Left ventricle myocardium inferior (tissue), 1 donor: ENCODE measurements around the gene PHF13. TPM values are rescaled to one million over a fixed set of nuclear protein-coding genes. Genes with fewer than 3 reads are reported as not detected.

Experiments used
- DNase-seq: peaks from one replicate; pipeline ENCODE4 v3.0.0-alpha.2; 2020
- H3K27ac ChIP-seq: fragments of 200-600 bp; replicated peaks from 2 replicates; pipeline ENCODE4 v1.8.0; 2021
- H3K27me3 ChIP-seq: fragments of 200-600 bp; 2 replicates; pipeline ENCODE4 v1.8.0; 2021; ENCODE audit warnings: low read depth
- H3K36me3 ChIP-seq: fragments of 200-600 bp; 2 replicates; pipeline ENCODE4 v1.8.0; 2021
- H3K4me1 ChIP-seq: fragments of 200-600 bp; 2 replicates; pipeline ENCODE4 v1.8.0; 2021
- H3K4me3 ChIP-seq: fragments of 200-600 bp; 2 replicates; pipeline ENCODE4 v1.8.0; 2021; ENCODE audit warnings: mild to moderate bottlenecking, moderate library complexity
- H3K9me3 ChIP-seq: fragments of 200-600 bp; replicated peaks from 2 replicates; pipeline ENCODE4 v1.8.0; 2021
- CTCF ChIP-seq: fragments of 200-600 bp; IDR thresholded peaks from 2 replicates; pipeline ENCODE4 v1.8.0; 2021; ENCODE audit warnings: antibody characterized with exemption, mild to moderate bottlenecking, borderline replicate concordance
- intact Hi-C: fragments of 100-400 bp; cut with micrococcal nuclease; formaldehyde crosslinking; loops from one replicate; pipeline ENCODE4 v1.11.0; 2022
- total RNA-seq: library from RNA; stranded (reverse); fragmentation: NEBNext Ultra II Directional; extraction: Animal tissue kit (Norgen Biotek cat#: 25700); gene quantifications from one replicate; pipeline ENCODE4 v1.2.1, GENCODE V29; 2021
- donor health status: DM: no; HTN: yes; CAD: no; lungs with severe emphysema.

PHF13 gene
- total RNA-seq, 1 donor from 2014 or later, result 6.8 TPM

- Histone ChIP-seq H3K36me3 (peaks cover 17% of the 10 kb centered on the region), H3K27ac (peak overlapping the region; percentile 99), H3K4me3 (peak overlapping the region; percentile 99), H3K27me3 (no peaks in the 10 kb centered on the region), H3K9me3 (no peaks in the 10 kb centered on the region), H3K4me1 (peaks cover 61% of the 10 kb centered on the region)
- no peak for TF ChIP-seq CTCF
- DNase-seq, result peak; percentile 63
- intact Hi-C loops, result no loop called here
These were observed 743 bp downstream of the PHF13 start for GRCh38 chr1:6614019-6614928.

GRCh38 chr1:6614929-6615785 is 1.6 kb downstream of the PHF13 start:
- no peak for DNase-seq
- Histone ChIP-seq H3K27ac (peak overlapping the region; percentile 99), H3K9me3 (no peaks in the 10 kb centered on the region), H3K36me3 (peaks cover 26% of the 10 kb centered on the region), H3K27me3 (no peaks in the 10 kb centered on the region), H3K4me3 (peak overlapping the region; percentile 99), H3K4me1 (peaks cover 54% of the 10 kb centered on the region)
- intact Hi-C loops, result no loop called here
- no peak for TF ChIP-seq CTCF

GRCh38 chr1:6619045-6619444 is 5.5 kb downstream of the PHF13 start:
- no peak overlapping the region for H3K27ac ChIP-seq
- TF ChIP-seq CTCF, result no peak
- intact Hi-C loops, result no loop called here
- no peaks in the 10 kb centered on the region for H3K9me3 ChIP-seq
- H3K4me1 ChIP-seq, result peaks cover 19% of the 10 kb centered on the region
- H3K4me3 ChIP-seq, result no peak overlapping the region
- peaks cover 58% of the 10 kb centered on the region for H3K36me3 ChIP-seq
- DNase-seq, result no peak
- H3K27me3 ChIP-seq, result no peaks in the 10 kb centered on the region

- peaks cover 58% of the 10 kb centered on the region for H3K36me3 ChIP-seq
- H3K9me3 ChIP-seq, result no peaks in the 10 kb centered on the region
- no peak for TF ChIP-seq CTCF
- DNase-seq, result no peak
- peak overlapping the region; percentile 44 for H3K27ac ChIP-seq
- H3K4me3 ChIP-seq, result no peak overlapping the region
- no peaks in the 10 kb centered on the region for H3K27me3 ChIP-seq
- intact Hi-C loops, result no loop called here
- H3K4me1 ChIP-seq, result peaks cover 22% of the 10 kb centered on the region
These were observed 8.2 kb downstream of the PHF13 start for GRCh38 chr1:6621429-6622391.
